H1 (cell line): ENCODE measurements around the gene CDH2. TPM values are rescaled to one million over a fixed set of nuclear protein-coding genes. Genes with fewer than 3 reads are reported as not detected.

Experiments
- CTCF ChIA-PET: fragments of 300-600 bp; sonication (Branson Sonifier 250); formaldehyde crosslinking; loops from one replicate; lab custom pipeline; 2021; ENCODE audit not compliant: partially characterized antibody; lab: Charles Lee
- POLR2A ChIA-PET: fragments of 300-600 bp; sonication (Branson Sonifier 250); formaldehyde crosslinking; loops from one replicate; lab custom pipeline; 2021; ENCODE audit warnings: inconsistent platforms; ENCODE audit not compliant: partially characterized antibody; lab: Charles Lee
- DNase-seq, 2 experiments: peaks; one replicate each; pipeline versions ENCODE4 v3.0.0 to v3.0.0-alpha.2; 2010 to 2022; ENCODE audit warnings: low spot score in 2 of 2, low read depth in 1 of 2, mixed read lengths in 1 of 2
- FAIRE-seq: peaks from 2 replicates; lab custom pipeline; 2011; peaks lifted over from hg19 to GRCh38; lab: Jason Lieb, UNC
- H2AFZ ChIP-seq: 2 replicates; pipeline ENCODE4 v1.8.1; 2012; ENCODE audit warnings: low read length, inconsistent platforms
- H2AK5ac ChIP-seq: 2 replicates; pipeline ENCODE4 v1.6.1; 2013; ENCODE audit warnings: low read depth, low read length
- H2BK120ac ChIP-seq: replicated peaks from 2 replicates; pipeline ENCODE3; 2013; ENCODE audit warnings: low read depth, low read length, inconsistent platforms
- H2BK12ac ChIP-seq: 2 replicates; pipeline ENCODE4 v1.6.1; 2013; ENCODE audit warnings: low read depth, low read length
- H2BK15ac ChIP-seq: 2 replicates; pipeline ENCODE4 v1.6.1; 2013; ENCODE audit warnings: low read length
- H2BK20ac ChIP-seq: 2 replicates; pipeline ENCODE4 v1.6.1; 2013; ENCODE audit warnings: low read length
- H2BK5ac ChIP-seq: 2 replicates; pipeline ENCODE4 v1.6.1; 2013; ENCODE audit warnings: low read depth, low read length
- H3K14ac ChIP-seq: 2 replicates; pipeline ENCODE4 v1.6.1; 2013; ENCODE audit warnings: inconsistent platforms; ENCODE audit not compliant: insufficient read length
- H3K18ac ChIP-seq: 2 replicates; pipeline ENCODE4 v1.6.1; 2013; ENCODE audit warnings: low read length; ENCODE audit errors: extremely low read depth
- H3K23ac ChIP-seq: 2 replicates; pipeline ENCODE4 v1.6.1; 2013; ENCODE audit warnings: inconsistent platforms; ENCODE audit not compliant: insufficient read length
- H3K23me2 ChIP-seq: 2 replicates; pipeline ENCODE4 v1.6.1; 2013; ENCODE audit warnings: low read depth, low read length
- H3K27ac ChIP-seq: 2 replicates; pipeline ENCODE4 v1.6.1; 2011; ENCODE audit warnings: low read depth, low read length, inconsistent platforms
- H3K27me3 ChIP-seq, 4 experiments: replicated peaks in 1 of 4; 1 replicate in 1 of 4; 2 replicates in 3 of 4; pipeline versions ENCODE4 v1.6.1 to v1.8.1; 2011 to 2013; ENCODE audit warnings: low read length in 3 of 4, mild to moderate bottlenecking in 3 of 4, inconsistent platforms in 2 of 4, mixed read lengths in 2 of 4, moderate library complexity in 1 of 4; ENCODE audit not compliant: control insufficient read depth in 3 of 4, insufficient read depth in 3 of 4; ENCODE audit errors: extremely low read depth in 1 of 4
- H3K36me3 ChIP-seq, 4 experiments: 2 replicates each; pipeline versions ENCODE4 v1.6.1 to v1.8.1; 2011 to 2013; ENCODE audit warnings: mild to moderate bottlenecking in 4 of 4, low read length in 3 of 4, moderate library complexity in 2 of 4, control low read depth in 1 of 4, inconsistent platforms in 1 of 4; ENCODE audit not compliant: insufficient read depth in 4 of 4, control insufficient read depth in 2 of 4
- H3K4ac ChIP-seq: replicated peaks from 2 replicates; pipeline ENCODE3; 2013; ENCODE audit warnings: low read length, low read depth, mixed read lengths, inconsistent platforms; ENCODE audit not compliant: insufficient read length
- H3K4me1 ChIP-seq, 4 experiments: replicated peaks in 1 of 4; 1 replicate in 1 of 4; 2 replicates in 3 of 4; pipeline versions ENCODE4 v1.6.1 to v1.8.1; 2011 to 2013; ENCODE audit warnings: low read length in 3 of 4, inconsistent platforms in 2 of 4, mixed read lengths in 1 of 4; ENCODE audit not compliant: insufficient read depth in 4 of 4, control insufficient read depth in 3 of 4
- H3K4me2 ChIP-seq, 2 experiments: 2 replicates each; pipeline versions ENCODE4 v1.6.1 to v1.8.1; 2011 to 2013; ENCODE audit warnings: low read depth in 2 of 2, low read length in 2 of 2, control low read depth in 1 of 2, inconsistent platforms in 1 of 2, mild to moderate bottlenecking in 1 of 2; ENCODE audit not compliant: insufficient read depth in 1 of 2
- H3K4me3 ChIP-seq, 4 experiments: fragments of 200-600, 300-600 bp in 1 of 4; sonication (generic), shearing (Covaris generic), sonication (Bioruptor Twin) in 1 of 4; 2 replicates each; pipeline versions ENCODE4 v1.5.1 to v1.8.1; 2011 to 2016; ENCODE audit warnings: low read length in 4 of 4, low read depth in 3 of 4, control low read depth in 2 of 4, inconsistent platforms in 2 of 4, mild to moderate bottlenecking in 2 of 4, mixed read lengths in 1 of 4, moderate library complexity in 1 of 4; ENCODE audit not compliant: insufficient read depth in 2 of 4; ENCODE audit errors: extremely low read depth in 1 of 4
- H3K56ac ChIP-seq: replicated peaks from 2 replicates; pipeline ENCODE3; 2013; ENCODE audit warnings: low read depth, mild to moderate bottlenecking, mixed read lengths, low read length, inconsistent platforms; ENCODE audit not compliant: insufficient read length
- H3K79me1 ChIP-seq: 2 replicates; pipeline ENCODE4 v1.6.1; 2013; ENCODE audit warnings: low read depth, low read length, control low read depth
- H3K79me2 ChIP-seq, 2 experiments: 2 replicates each; pipeline versions ENCODE4 v1.6.1 to v1.8.1; 2012 to 2013; ENCODE audit warnings: low read length in 2 of 2, mild to moderate bottlenecking in 2 of 2, inconsistent platforms in 1 of 2; ENCODE audit not compliant: insufficient read depth in 2 of 2, control insufficient read depth in 1 of 2
- H3K9ac ChIP-seq, 4 experiments: replicated peaks in 1 of 4; 1 replicate in 1 of 4; 2 replicates in 3 of 4; pipeline versions ENCODE4 v1.6.1 to v1.8.1; 2011 to 2013; ENCODE audit warnings: low read depth in 3 of 4, low read length in 3 of 4, control low read depth in 2 of 4, mild to moderate bottlenecking in 2 of 4, moderate library complexity in 2 of 4, inconsistent platforms in 1 of 4; ENCODE audit errors: extremely low read depth in 1 of 4
- H3K9me3 ChIP-seq, 2 experiments: 2 replicates each; pipeline versions ENCODE4 v1.6.1 to v1.8.1; 2012 to 2013; ENCODE audit warnings: mild to moderate bottlenecking in 2 of 2, moderate library complexity in 2 of 2, control low read depth in 1 of 2, inconsistent platforms in 1 of 2, low read depth in 1 of 2, low read length in 1 of 2, mixed read lengths in 1 of 2; ENCODE audit not compliant: insufficient read depth in 2 of 2
- H4K20me1 ChIP-seq, 2 experiments: replicated peaks in 1 of 2; 2 replicates each; pipeline versions ENCODE3 to v1.8.1; 2011 to 2013; ENCODE audit warnings: inconsistent platforms in 2 of 2, low read length in 2 of 2, mild to moderate bottlenecking in 1 of 2; ENCODE audit not compliant: insufficient read depth in 2 of 2, control insufficient read depth in 1 of 2
- H4K5ac ChIP-seq: 2 replicates; pipeline ENCODE4 v1.6.1; 2013; ENCODE audit warnings: low read length, low read depth, mixed read lengths, inconsistent platforms; ENCODE audit not compliant: insufficient read length
- H4K8ac ChIP-seq: 2 replicates; pipeline ENCODE4 v1.8.0; 2013; ENCODE audit warnings: mild to moderate bottlenecking, moderate library complexity, low read length, inconsistent platforms; ENCODE audit not compliant: insufficient read depth; ENCODE audit errors: extremely low read depth
- H4K91ac ChIP-seq: replicated peaks from 2 replicates; pipeline ENCODE3; 2013; ENCODE audit warnings: low read length, mixed read lengths, inconsistent platforms; ENCODE audit not compliant: insufficient read length
- CTBP2 ChIP-seq: IDR thresholded peaks from 2 replicates; pipeline ENCODE4 v1.7.0; 2011; ENCODE audit warnings: borderline replicate concordance, mild to moderate bottlenecking, moderate library complexity, mixed read lengths, low read length; ENCODE audit not compliant: insufficient read depth, insufficient read length
- CTCF ChIP-seq, 3 experiments: IDR thresholded peaks; 1 replicate in 2 of 3; 2 replicates in 1 of 3; pipeline versions ENCODE4 v1.5.1 to v1.6.1; 2011; ENCODE audit warnings: low read length in 3 of 3, mild to moderate bottlenecking in 3 of 3, inconsistent platforms in 2 of 3, low read depth in 1 of 3, moderate library complexity in 1 of 3; ENCODE audit not compliant: insufficient read depth in 1 of 3; ENCODE audit errors: control extremely low read depth in 1 of 3
- EGR1 ChIP-seq: IDR thresholded peaks from 2 replicates; pipeline ENCODE4 v1.6.1; 2011; ENCODE audit warnings: low read depth, low read length, borderline replicate concordance
- FOSL1 ChIP-seq: IDR thresholded peaks from 2 replicates; pipeline ENCODE4 v1.6.1; 2011; ENCODE audit warnings: mild to moderate bottlenecking, low read depth, low read length, moderate library complexity; ENCODE audit not compliant: insufficient read depth
- PHF8 ChIP-seq: fragments of 200-600 bp; sonication (generic); conservative IDR thresholded peaks from 2 replicates; pipeline ENCODE4 v1.7.1; 2012; ENCODE audit warnings: low read depth, mild to moderate bottlenecking, inconsistent platforms, low read length, moderate library complexity
- RBBP5 ChIP-seq: IDR thresholded peaks from 2 replicates; pipeline ENCODE4 v1.7.1; 2012; ENCODE audit warnings: low read depth, mild to moderate bottlenecking, inconsistent platforms, low read length, moderate library complexity, borderline replicate concordance
- WGBS, 2 experiments: shearing (Covaris generic) in 1 of 2; methylation state at CpG; one replicate each; pipeline versions ENCODE4 v1.1.6 to v1.1.7; 2013 to 2015; ENCODE audit warnings: low lambda C conversion rate in 2 of 2, mixed read lengths in 2 of 2, inconsistent platforms in 1 of 2, low coverage in 1 of 2, missing lambda C conversion rate in 1 of 2; ENCODE audit not compliant: insufficient replicate concordance in 2 of 2, insufficient coverage in 1 of 2, insufficient read length in 1 of 2; ENCODE audit errors: extremely low coverage in 1 of 2, missing lambda C conversion rate in 1 of 2; 5-methylcytosine and 5-hydroxymethylcytosine counted together
- polyA plus RNA-seq, 7 experiments: library from polyadenylated mRNA; depleted of rRNA in 3 of 7; stranded (reverse) in 5 of 7; unstranded in 2 of 7; fragments of >200 nt in 5 of 7; fragments of 200-250 nt in 2 of 7; gene quantifications; 1 replicate in 5 of 7; 2 replicates in 1 of 7; 4 replicates in 1 of 7; pipeline versions ENCODE4 v1.2.1 to v1.2.3, GENCODE V29; 2011 to 2013; ENCODE audit warnings: missing spikeins in 2 of 7, mixed read lengths in 2 of 7
- total RNA-seq: library from RNA; stranded (reverse); fragmentation: NEBNext Ultra II Directional; extraction: Animal tissue kit (Norgen Biotek cat#: 25700); gene quantifications from 2 replicates; pipeline ENCODE4 v1.2.1, GENCODE V29; 2021

CDH2 gene
- total and polyA plus RNA-seq, 2 of the 8 experiments (the other 6 are each of a cell fraction or from before 2014, with no cell fraction given), result 15.0 to 56.5 TPM

- Histone ChIP-seq H3K27ac (no peak overlapping the region), H2BK20ac (no peak overlapping the region), H3K27me3 (no peaks in the 10 kb centered on the region), H3K23ac (no peak overlapping the region), H3K79me2 (no peaks in the 10 kb centered on the region), H3K36me3 (no peaks in the 10 kb centered on the region), H2AK5ac (no peak overlapping the region), H3K56ac (no peak overlapping the region), H4K5ac (no peak overlapping the region), H4K8ac (no peak overlapping the region), H3K9me3 (no peaks in the 10 kb centered on the region), H2AFZ (no peak overlapping the region), H3K23me2 (no peaks in the 10 kb centered on the region), H4K20me1 (peaks cover 2 to 13% of the 10 kb centered on the region in 2 experiments), H4K91ac (no peak overlapping the region), H3K18ac (no peak overlapping the region), H3K4me1 (peaks cover 6 to 19% (median 15%) of the 10 kb centered on the region in 4 experiments; a peak in 6 of 7 replicates), H3K14ac (no peak overlapping the region), H3K79me1 (0 out of 2 replicates have a peak, but pooled peaks cover 6% of the 10 kb centered on the region), H3K4me3 (no peak overlapping the region), H3K4ac (no peak overlapping the region), H3K9ac (no peak overlapping the region; a peak in 1 of 7 replicates), H2BK12ac (no peak overlapping the region; the same call in 1 of the 2 replicates), H2BK5ac (no peak overlapping the region), H2BK120ac (no peak overlapping the region), H2BK15ac (no peak overlapping the region), H3K4me2 (no peak overlapping the region; a peak in 1 of 4 replicates)
- 59% methylated on average over 4 of the region's 4 CpGs; no CpG with 5 or more reads in 1 of the 2 experiments for WGBS, 2 experiments
- CTCF ChIA-PET, result no interaction called here
- DNase-seq (no peak), FAIRE-seq (no peak)
- POLR2A ChIA-PET, result no interaction called here
- no peak for TF ChIP-seq RBBP5
- TF ChIP-seq CTBP2, result no peak
- no peak for TF ChIP-seq FOSL1
- no peak for TF ChIP-seq PHF8
- no peak for TF ChIP-seq EGR1
- TF ChIP-seq CTCF (IDR thresholded peaks at IDR 0.05; ENCODE audit: control extremely low read depth in 1 of 3, insufficient read depth in 1 of 3, low read depth in 1 of 3, low read length in 3 of 3), result no peak
Measured at GRCh38 chr18:28152354-28152753, 24.6 kb downstream of the CDH2 start.
